Left ventricle myocardium inferior (tissue), 1 donor: Measurements from ENCODE around the gene ESYT2. TPM values are rescaled to one million over a fixed set of nuclear protein-coding genes. Genes with fewer than 3 reads are reported as not detected.

Experiments
- DNase-seq: peaks from one replicate; pipeline ENCODE4 v3.0.0-alpha.2; 2020
- H3K27ac ChIP-seq: fragments of 200-600 bp; replicated peaks from 2 replicates; pipeline ENCODE4 v1.8.0; 2021
- H3K27me3 ChIP-seq: fragments of 200-600 bp; 2 replicates; pipeline ENCODE4 v1.8.0; 2021; ENCODE audit warnings: low read depth
- H3K36me3 ChIP-seq: fragments of 200-600 bp; 2 replicates; pipeline ENCODE4 v1.8.0; 2021
- H3K4me1 ChIP-seq: fragments of 200-600 bp; 2 replicates; pipeline ENCODE4 v1.8.0; 2021
- H3K4me3 ChIP-seq: fragments of 200-600 bp; 2 replicates; pipeline ENCODE4 v1.8.0; 2021; ENCODE audit warnings: mild to moderate bottlenecking, moderate library complexity
- H3K9me3 ChIP-seq: fragments of 200-600 bp; replicated peaks from 2 replicates; pipeline ENCODE4 v1.8.0; 2021
- CTCF ChIP-seq: fragments of 200-600 bp; IDR thresholded peaks from 2 replicates; pipeline ENCODE4 v1.8.0; 2021; ENCODE audit warnings: antibody characterized with exemption, mild to moderate bottlenecking, borderline replicate concordance
- intact Hi-C: fragments of 100-400 bp; cut with micrococcal nuclease; formaldehyde crosslinking; loops from one replicate; pipeline ENCODE4 v1.11.0; 2022
- total RNA-seq: library from RNA; stranded (reverse); fragmentation: NEBNext Ultra II Directional; extraction: Animal tissue kit (Norgen Biotek cat#: 25700); gene quantifications from one replicate; pipeline ENCODE4 v1.2.1, GENCODE V29; 2021
- donor health status: DM: no; HTN: yes; CAD: no; lungs with severe emphysema.

The ESYT2 gene
- total RNA-seq, 1 donor from 2014 or later, result 41.1 TPM

GRCh38 chr7:158830211-158830723 lies 958 bp upstream of the ESYT2 start:
- H3K27me3 ChIP-seq, result no peaks in the 10 kb centered on the region
- H3K27ac ChIP-seq, result peak overlapping the region; percentile 100
- TF ChIP-seq CTCF, result no peak
- DNase-seq, result no peak
- H3K4me1 ChIP-seq, result peaks cover 61% of the 10 kb centered on the region
- H3K36me3 ChIP-seq, result no peaks in the 10 kb centered on the region
- no peaks in the 10 kb centered on the region for H3K9me3 ChIP-seq
- intact Hi-C loops, result no loop called here
- H3K4me3 ChIP-seq, result peak overlapping the region; percentile 95

DNA sequence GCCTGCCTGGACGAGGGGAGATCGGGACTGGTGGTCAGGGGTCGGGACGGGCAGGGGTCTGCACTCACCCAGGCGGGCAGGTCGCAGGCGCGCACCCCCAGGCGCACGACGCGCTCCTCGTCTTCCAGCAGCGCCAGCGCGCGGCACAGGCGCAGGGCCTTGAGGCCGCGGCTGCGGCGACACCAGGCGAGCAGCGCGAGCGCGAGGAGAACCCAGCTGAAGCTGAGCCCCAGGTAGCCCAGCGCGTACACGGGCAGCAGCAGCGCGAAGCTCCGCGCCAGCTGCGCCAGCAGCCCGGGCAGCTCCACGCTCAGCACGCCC lies 328 bp downstream of the ESYT2 start:
- DNase-seq, result no peak
- intact Hi-C loops, result no loop called here
- TF ChIP-seq CTCF, result no peak

GRCh38 chr7:158828133-158829020 lies 932 bp downstream of the ESYT2 start:
- peaks cover 71% of the 10 kb centered on the region for H3K4me1 ChIP-seq
- intact Hi-C loops, result no loop called here
- H3K4me3 ChIP-seq, result peak overlapping the region; percentile 95
- peak overlapping the region; percentile 100 for H3K27ac ChIP-seq
- H3K27me3 ChIP-seq, result no peaks in the 10 kb centered on the region
- H3K36me3 ChIP-seq, result no peaks in the 10 kb centered on the region
- no peaks in the 10 kb centered on the region for H3K9me3 ChIP-seq
- TF ChIP-seq CTCF, result no peak
- DNase-seq, result peak; percentile 59

More for the DNA sequence above, 328 bp downstream of the ESYT2 start:
- H3K27ac ChIP-seq, result peak overlapping the region; percentile 100
- no peaks in the 10 kb centered on the region for H3K27me3 ChIP-seq
- H3K4me1 ChIP-seq, result peaks cover 65% of the 10 kb centered on the region
- H3K4me3 ChIP-seq, result peak overlapping the region; percentile 95
- H3K36me3 ChIP-seq, result no peaks in the 10 kb centered on the region
- no peaks in the 10 kb centered on the region for H3K9me3 ChIP-seq

GRCh38 chr7:158827411-158828132 lies 1.7 kb downstream of the ESYT2 start:
- Histone ChIP-seq H3K27ac (peak overlapping the region; percentile 100), H3K4me3 (peak overlapping the region; percentile 95), H3K9me3 (no peaks in the 10 kb centered on the region), H3K27me3 (no peaks in the 10 kb centered on the region), H3K4me1 (peaks cover 76% of the 10 kb centered on the region), H3K36me3 (no peaks in the 10 kb centered on the region)
- no peak for DNase-seq
- TF ChIP-seq CTCF, result no peak
- intact Hi-C loops, result no loop called here

GRCh38 chr7:158825628-158826289 lies 3.5 kb downstream of the ESYT2 start:
- Histone ChIP-seq H3K4me1 (peaks cover 93% of the 10 kb centered on the region), H3K9me3 (no peaks in the 10 kb centered on the region), H3K27ac (peak overlapping the region; percentile 100), H3K4me3 (no peak overlapping the region), H3K27me3 (no peaks in the 10 kb centered on the region), H3K36me3 (no peaks in the 10 kb centered on the region)
- DNase-seq, result no peak
- intact Hi-C loops, result no loop called here
- TF ChIP-seq CTCF, result no peak
